Measurements from ENCODE around the gene EPAS1. TPM values are rescaled to one million over a fixed set of nuclear protein-coding genes. Genes with fewer than 3 reads are reported as not detected.

The EPAS1 gene
- total and polyA plus RNA-seq, 2 of the 13 experiments (the other 11 are each of a cell fraction or from before 2014, with no cell fraction given) = 47.1 to 182 TPM

- no peak for TF ChIP-seq MNT (IDR thresholded peaks at IDR 0.05)
- 0 out of 2 replicates have a peak, but pooled peaks have one; percentile 49 for TF ChIP-seq IKZF5 (CRISPR knock-in tag; IDR thresholded peaks at IDR 0.05)
- TF ChIP-seq ZNF770 (CRISPR knock-in tag; IDR thresholded peaks at IDR 0.05) = 0 out of 2 replicates have a peak, but pooled peaks have one; percentile 15
- no peak for TF ChIP-seq RAD51 (IDR thresholded peaks at IDR 0.05; ENCODE audit: borderline replicate concordance)
- no peak for TF ChIP-seq ZNF740 (CRISPR knock-in tag; IDR thresholded peaks at IDR 0.05)
- no peak for TF ChIP-seq HBP1 (CRISPR knock-in tag; IDR thresholded peaks at IDR 0.05; ENCODE audit: low read depth)
- no peak for TF ChIP-seq RELA (CRISPR knock-in tag; IDR thresholded peaks at IDR 0.05)
- TF ChIP-seq MATR3 (CRISPR knock-in tag; IDR thresholded peaks at IDR 0.05) = no peak
- no peak for TF ChIP-seq CCDC6 (CRISPR knock-in tag; IDR thresholded peaks at IDR 0.05)
- no peak for TF ChIP-seq ZNF607 (CRISPR knock-in tag; IDR thresholded peaks at IDR 0.05; ENCODE audit: borderline replicate concordance)
- TF ChIP-seq ZNF781 (CRISPR knock-in tag; IDR thresholded peaks at IDR 0.05; ENCODE audit: borderline replicate concordance, not compliant biosample characterization) = no peak
- TF ChIP-seq FOXP1 (IDR thresholded peaks at IDR 0.05) = peak; percentile 76
- peak; percentile 96 for TF ChIP-seq FOXP1 (CRISPR knock-in tag; IDR thresholded peaks at IDR 0.05)
- no peak for TF ChIP-seq KDM2A (CRISPR knock-in tag; IDR thresholded peaks at IDR 0.05; ENCODE audit: borderline replicate concordance, low read depth)
- TF ChIP-seq FOXP4 (CRISPR knock-in tag; IDR thresholded peaks at IDR 0.05) = peak; percentile 97
- no peak for TF ChIP-seq SP5 (CRISPR knock-in tag; IDR thresholded peaks at IDR 0.05; ENCODE audit: borderline replicate concordance, low read depth)
- TF ChIP-seq ZNF761 (CRISPR knock-in tag; conservative IDR thresholded peaks at IDR 0.05) = no peak
- no peak for TF ChIP-seq ZNF782 (CRISPR knock-in tag; IDR thresholded peaks at IDR 0.05; ENCODE audit: borderline replicate concordance)
- TF ChIP-seq MYNN (CRISPR knock-in tag; IDR thresholded peaks at IDR 0.05; ENCODE audit: low read depth) = no peak
Observed at GRCh38 chr2:46394649-46395510, 97.7 kb downstream of the EPAS1 start (continued).
